GM18502 (cell line): ENCODE results near the gene HMCN2.
"Not testable (repeated sequence)": the region's sequence is repeated elsewhere in the genome, so short reads cannot be mapped to it uniquely, and the experiment has no call there.

ENCODE experiments used
- ATAC-seq: cut with Tn5 transposase; IDR thresholded peaks from one replicate; pipeline ENCODE4 v1.9.1; 2021; ENCODE audit warnings: mild to moderate bottlenecking; ENCODE audit not compliant: unreplicated experiment, poor library complexity

The HMCN2 gene

DNA sequence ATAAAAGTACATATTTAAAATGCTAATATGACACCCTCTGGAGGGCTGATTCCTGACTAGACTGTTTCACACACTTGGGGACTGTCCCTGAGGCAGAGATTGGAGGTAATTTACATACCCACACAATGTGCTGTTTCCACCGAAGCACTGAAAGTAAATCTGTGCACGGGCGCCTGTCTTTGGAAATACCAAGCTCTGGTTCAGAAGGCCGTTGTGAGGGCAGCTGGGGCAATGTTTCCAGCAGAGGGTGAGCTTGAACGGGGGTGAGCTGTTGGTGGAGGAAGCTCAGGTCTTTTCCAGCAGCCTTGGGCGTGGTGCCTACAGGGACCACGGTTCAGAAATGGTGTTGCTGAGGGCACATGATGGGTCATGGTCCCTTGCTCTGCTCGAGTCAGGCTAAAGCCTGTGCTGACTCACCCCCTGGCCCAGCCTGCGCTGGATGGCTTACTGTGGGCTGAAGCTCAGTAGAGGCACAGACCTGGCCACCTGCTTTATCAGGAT, 25.8 kb upstream of the HMCN2 start:
- peak; percentile 57 for ATAC-seq

- peak; percentile 48 for ATAC-seq
Measured at GRCh38 chr9:130240410-130241197, 25.0 kb upstream of the HMCN2 start.

GRCh38 chr9:130241198-130241535, 24.4 kb upstream of the HMCN2 start:
- ATAC-seq = no peak

GRCh38 chr9:130242270-130243014, 23.1 kb upstream of the HMCN2 start:
- no peak for ATAC-seq

DNA sequence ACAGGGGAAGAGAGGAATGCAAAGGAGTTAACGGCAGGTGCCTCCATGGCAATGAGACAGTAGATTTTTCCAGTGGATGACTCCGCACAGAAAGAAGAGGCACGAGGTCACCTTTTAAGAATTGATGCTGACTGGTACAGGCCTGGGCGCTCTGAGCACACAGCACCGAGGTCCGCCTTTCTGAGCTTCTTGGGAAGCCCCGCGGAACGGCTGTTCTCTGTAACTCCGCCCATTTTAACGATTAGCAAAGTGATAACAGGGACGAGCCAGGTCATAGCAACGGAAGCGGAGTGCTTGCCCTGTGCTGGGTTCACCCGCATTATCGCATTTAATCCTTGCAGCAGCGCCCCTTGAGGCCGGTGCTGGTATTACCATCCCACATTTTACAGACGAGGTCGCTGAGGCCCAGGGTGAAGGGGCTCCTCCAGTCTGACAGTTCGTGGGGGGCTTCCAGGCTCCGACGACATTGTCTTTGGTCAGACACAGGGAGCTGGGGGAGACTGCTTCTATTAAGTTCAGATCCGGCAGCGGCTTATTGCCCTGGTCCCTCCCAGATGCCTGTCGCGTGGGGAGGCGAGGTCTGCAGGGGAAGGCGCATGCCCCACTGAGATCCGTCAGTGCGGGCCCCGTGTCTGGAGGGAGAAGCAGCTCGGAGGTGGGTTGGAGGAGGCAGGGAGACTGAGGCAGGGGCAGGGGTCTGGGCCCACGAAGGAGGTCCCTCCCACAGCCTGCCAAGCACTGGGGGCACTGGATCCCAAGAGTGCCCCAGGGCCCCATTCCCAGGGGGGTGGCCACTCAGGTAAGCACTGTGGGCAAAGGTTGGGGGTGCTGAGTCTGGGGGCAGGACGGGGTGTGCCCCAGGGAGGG, 22.3 kb upstream of the HMCN2 start:
- ATAC-seq = no peak

- ATAC-seq = no peak
Measured at GRCh38 chr9:130243882-130244170, 21.7 kb upstream of the HMCN2 start.

DNA sequence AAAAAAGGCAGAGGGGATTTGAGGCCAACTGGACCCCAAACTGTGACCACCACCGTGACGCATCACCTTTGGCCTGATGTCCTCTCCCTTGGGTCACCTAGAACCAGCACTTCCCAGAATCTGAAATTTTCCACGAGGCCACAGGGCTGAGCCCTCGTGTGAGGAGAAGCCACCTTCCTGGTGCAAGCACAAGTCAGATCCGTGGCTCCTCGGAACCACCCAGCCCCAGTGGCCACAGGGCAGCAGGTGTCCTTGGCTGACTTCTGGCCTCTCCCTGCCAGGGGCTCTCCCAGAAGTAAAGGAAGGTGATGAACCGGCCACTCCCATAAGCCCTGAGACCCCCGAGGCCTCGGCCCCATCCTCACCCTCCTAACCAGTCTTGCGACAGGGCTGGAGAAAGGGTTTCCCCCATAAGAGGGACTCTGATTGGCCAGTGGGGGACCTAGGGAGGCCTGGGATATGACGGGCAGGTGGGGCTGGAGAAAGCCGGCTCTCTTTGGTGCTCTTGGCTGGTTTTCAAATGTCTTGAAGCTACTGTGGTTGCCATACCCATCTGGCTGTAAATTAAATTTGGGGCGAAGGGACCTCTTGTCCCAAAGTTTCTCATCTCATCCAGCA, 20.9 kb upstream of the HMCN2 start:
- ATAC-seq = no peak

DNA sequence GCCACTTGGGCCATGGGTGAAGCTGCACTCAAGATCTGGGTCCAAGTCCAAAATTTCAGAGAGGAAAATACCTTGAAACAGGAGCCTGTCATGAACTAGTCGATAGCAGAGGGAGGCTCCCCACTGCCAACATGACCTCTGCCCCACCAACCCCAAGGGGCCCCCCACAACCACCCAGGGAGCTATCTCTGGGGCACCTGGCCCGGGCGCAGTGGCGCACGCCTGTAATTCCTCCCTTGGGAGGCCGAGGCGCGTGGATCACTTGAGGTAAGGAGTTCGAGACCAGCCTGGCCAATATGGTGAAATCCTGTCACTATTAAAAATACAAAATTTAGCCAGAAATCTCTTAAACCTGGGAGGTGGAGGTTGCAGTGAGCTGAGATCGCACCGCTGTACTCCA, 20.1 kb upstream of the HMCN2 start:
- ATAC-seq = no peak

- no peak for ATAC-seq
Measured at GRCh38 chr9:130246126-130246525, 19.4 kb upstream of the HMCN2 start.

DNA sequence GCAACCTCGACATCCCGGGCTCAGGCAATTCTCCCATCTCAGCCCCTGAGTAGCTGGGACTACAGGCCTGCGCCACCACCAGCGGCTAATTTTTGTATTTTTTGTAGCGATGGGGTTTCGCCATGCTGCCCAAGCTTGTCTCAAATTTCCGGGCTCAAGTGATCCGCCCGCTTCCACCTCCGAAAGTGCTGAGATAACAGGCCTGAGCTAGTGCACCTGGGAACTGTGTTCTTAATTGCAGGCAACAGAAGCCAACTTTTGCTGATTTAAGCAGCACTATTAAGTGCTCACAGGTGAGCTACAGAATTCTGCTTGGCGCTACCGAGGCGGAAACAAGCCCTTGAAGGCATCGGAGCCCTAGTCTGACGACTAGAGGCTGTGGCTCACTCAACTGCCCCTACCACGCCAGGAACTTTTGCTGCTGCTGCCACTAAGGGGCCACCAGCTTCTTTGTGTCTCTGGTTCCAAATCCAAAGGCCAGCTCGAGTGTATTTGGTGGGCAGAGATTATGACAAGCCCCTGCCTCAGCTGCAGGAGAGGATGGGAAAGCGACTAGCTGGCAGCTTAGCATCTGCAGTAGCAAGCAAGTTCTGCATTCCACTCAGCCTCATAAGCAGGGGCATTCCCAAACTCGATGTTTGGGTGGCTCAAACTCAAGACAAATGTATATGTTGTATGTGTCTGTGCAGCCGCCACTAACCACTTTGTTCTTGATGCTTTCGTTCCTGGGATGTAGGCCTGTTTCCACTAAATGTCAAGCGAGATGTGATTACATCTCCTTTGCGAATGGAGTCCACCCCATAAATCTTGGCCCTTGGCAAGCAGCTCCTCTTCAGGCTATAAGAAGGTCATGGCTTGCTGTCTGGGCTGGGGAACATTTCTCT, 10.6 kb upstream of the HMCN2 start:
- ATAC-seq = no peak

GRCh38 chr9:130255631-130256134, 9.9 kb upstream of the HMCN2 start:
- ATAC-seq = no peak

GRCh38 chr9:130256644-130257043, 8.9 kb upstream of the HMCN2 start:
- ATAC-seq = no peak

DNA sequence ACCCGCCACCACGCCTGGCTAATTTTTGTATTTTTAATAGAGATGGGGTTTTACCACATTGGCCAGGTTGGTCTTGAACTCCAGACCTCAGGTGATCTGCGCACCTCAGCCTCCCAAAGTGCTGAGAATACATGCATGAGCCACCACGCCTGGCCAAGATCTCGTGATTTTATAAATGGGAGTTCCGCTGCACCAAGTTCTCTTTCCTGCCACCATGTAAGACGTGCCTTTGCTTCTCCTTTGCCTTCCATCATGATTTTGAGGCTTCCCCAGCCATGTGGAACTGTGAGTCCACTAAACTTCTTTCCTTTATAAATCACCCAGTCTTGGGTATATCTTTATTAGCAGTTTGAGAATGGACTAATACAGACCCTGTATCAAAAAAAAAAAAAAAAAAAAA, 7.4 kb upstream of the HMCN2 start:
- not testable (repeated sequence) for ATAC-seq

- ATAC-seq = no peak
Measured at GRCh38 chr9:130259044-130259443, 6.5 kb upstream of the HMCN2 start.

DNA sequence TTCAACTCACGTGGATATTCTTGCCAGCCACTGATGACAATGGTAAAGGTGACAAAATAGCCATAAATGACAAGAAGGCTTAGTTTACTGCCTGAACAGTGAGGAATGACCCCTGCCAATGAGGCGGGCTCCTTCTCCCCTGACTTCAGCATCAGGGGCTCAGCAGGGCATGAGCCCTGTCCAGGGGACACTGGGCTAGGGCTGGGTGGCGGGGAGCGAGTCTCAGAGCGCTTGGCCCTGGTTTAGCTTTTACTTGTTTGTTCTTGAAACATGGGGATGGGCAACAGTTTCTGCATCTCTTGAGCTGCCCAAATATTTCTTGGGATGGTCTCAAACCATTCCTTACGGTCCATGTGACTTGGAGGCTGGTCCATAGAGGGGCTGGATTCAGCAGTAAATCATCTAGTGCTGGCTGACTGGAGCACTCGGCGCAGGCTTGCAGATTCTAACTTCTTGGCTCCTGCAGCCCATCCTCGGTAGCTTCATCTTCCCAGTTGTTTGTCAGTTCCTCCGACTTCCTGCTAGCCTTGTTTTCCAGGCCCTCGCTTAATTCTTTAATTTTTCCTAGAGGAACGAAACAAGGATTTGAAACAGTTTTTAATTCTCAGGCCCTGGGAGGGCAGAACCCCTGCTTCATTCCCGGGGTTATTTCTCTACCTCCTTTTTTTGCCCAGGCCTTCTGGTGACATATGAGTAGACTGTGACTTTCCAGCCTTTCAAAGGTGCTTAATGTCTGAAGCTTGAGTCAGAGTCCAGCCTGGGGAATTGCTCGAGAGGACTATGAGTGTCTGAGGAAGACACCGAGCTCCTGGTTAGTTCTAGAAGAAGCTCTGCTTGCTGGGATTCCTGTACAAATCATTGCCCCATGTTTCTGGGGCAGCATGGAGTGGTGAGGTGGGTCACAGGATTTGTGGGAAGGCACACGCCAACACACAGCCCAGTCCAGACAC, 4.5 kb upstream of the HMCN2 start:
- ATAC-seq = no peak

- ATAC-seq = no peak
Measured at GRCh38 chr9:130262061-130262745, 3.4 kb upstream of the HMCN2 start.

DNA sequence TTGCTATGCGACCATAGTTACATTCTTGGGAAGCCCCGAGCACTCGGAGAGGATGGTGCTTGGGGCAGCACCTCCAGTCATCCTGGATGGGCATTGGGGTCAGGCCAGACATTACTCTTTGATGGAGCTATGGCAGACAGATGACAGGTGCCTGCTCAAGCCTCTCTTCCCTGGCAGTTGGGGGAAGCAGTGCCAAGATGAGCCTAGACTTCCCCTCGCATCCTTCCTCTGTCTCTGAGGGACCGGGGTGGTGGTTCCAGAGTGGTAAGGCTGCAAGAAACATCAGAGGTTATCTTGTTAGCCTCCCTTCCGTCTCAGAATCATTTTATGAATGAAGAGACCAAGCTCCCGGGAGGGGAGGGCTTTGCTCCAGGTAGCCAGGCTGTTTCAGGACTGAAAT, 2.8 kb upstream of the HMCN2 start:
- ATAC-seq = no peak
